Choroid plexus epithelial cell (primary cell): ENCODE data around the gene MRPL55.

Source experiments
- DNase-seq: peaks from one replicate; pipeline ENCODE4 v3.0.0-alpha.2; 2010; ENCODE audit warnings: low read depth
- H3K4me3 ChIP-seq: 2 replicates; pipeline ENCODE4 v1.5.1; 2011; ENCODE audit warnings: low read depth, mild to moderate bottlenecking, control low read depth, low read length, moderate library complexity
- CTCF ChIP-seq: conservative IDR thresholded peaks from 2 replicates; pipeline ENCODE4 v1.5.1; 2011; ENCODE audit warnings: low read depth, mild to moderate bottlenecking, control low read depth, inconsistent platforms, low read length, moderate library complexity

The MRPL55 gene

GRCh38 chr1:228062812-228063211 lies 46.3 kb downstream of the MRPL55 start:
- no peak for TF ChIP-seq CTCF
- H3K4me3 ChIP-seq: no peak overlapping the region
- DNase-seq: no peak

GRCh38 chr1:228062085-228062791 lies 46.9 kb downstream of the MRPL55 start:
- TF ChIP-seq CTCF: no peak
- H3K4me3 ChIP-seq: no peak overlapping the region
- DNase-seq: no peak

GRCh38 chr1:228061411-228062084 lies 47.6 kb downstream of the MRPL55 start:
- DNase-seq: no peak
- H3K4me3 ChIP-seq: no peak overlapping the region
- TF ChIP-seq CTCF: no peak

DNA sequence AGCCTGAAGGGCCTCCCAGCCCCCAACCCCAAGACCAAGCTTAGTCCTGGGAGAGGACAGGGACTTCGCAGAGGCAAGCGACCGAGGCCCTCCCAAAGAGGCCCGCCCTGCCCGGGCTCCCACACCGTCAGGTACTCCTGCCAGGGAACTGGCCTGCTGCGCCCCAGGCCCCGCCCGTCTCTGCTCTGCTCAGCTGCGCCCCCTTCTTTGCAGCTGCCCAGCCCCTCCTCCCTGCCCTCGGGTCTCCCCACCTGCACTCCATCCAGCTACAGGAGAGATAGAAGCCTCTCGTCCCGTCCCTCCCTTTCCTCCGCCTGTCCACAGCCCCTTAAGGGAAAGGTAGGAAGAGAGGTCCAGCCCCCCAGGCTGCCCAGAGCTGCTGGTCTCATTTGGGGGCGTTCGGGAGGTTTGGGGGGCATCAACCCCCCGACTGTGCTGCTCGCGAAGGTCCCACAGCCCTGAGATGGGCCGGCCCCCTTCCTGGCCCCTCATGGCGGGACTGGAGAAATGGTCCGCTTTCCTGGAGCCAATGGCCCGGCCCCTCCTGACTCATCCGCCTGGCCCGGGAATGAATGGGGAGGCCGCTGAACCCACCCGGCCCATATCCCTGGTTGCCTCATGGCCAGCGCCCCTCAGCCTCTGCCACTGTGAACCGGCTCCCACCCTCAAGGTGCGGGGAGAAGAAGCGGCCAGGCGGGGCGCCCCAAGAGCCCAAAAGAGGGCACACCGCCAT lies 48.5 kb downstream of the MRPL55 start:
- H3K4me3 ChIP-seq: no peak overlapping the region
- DNase-seq: no peak
- TF ChIP-seq CTCF: no peak

DNA sequence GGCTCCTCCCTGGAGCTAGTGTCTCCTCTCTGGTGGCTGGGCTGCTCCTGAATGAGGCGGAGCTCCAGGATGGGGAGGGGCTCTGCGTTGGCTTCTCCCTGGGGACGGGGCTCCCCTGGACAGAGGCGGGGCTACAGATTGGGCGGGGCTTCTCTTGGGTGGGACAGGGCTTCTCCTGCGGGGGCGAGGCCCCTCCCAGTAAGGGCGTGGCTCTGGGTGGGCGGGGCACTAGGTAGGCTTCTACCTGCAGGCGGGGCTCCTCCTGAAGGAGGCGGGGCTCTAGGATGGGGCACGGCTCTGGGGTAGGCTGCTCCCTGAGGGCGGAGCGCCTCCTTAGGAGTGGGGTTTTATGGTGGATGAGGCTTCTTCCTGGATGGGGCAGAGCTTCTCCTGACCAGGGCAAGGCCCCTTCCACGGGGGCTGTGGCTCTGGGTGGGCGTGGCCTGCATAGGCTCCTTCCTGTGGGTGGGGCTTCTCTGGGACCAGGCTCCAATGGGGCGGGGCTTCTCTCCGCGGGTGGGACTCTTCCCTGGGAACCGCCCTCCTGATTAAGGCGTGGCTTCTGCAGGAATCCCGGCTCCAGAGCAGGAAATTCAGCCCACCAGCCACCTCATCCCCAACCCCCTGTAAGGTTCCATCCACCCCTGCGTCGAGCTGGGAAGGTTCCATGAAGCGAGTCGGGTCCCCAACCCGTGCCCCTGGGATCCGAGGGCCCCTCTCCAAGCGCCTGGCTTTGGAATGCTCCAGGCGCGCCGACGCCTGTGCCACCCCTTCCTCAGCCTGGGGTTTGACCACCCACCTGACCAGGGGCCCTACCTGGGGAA lies 49.3 kb downstream of the MRPL55 start:
- TF ChIP-seq CTCF: no peak
- DNase-seq: no peak
- H3K4me3 ChIP-seq: no peak overlapping the region

DNA sequence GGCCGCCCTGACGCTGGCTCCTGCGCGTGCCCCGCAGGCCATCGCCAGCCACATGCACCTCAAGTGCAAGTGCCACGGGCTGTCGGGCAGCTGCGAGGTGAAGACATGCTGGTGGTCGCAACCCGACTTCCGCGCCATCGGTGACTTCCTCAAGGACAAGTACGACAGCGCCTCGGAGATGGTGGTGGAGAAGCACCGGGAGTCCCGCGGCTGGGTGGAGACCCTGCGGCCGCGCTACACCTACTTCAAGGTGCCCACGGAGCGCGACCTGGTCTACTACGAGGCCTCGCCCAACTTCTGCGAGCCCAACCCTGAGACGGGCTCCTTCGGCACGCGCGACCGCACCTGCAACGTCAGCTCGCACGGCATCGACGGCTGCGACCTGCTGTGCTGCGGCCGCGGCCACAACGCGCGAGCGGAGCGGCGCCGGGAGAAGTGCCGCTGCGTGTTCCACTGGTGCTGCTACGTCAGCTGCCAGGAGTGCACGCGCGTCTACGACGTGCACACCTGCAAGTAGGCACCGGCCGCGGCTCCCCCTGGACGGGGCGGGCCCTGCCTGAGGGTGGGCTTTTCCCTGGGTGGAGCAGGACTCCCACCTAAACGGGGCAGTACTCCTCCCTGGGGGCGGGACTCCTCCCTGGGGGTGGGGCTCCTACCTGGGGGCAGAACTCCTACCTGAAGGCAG lies 50.0 kb downstream of the MRPL55 start:
- no peak for TF ChIP-seq CTCF
- no peak for DNase-seq
- H3K4me3 ChIP-seq: no peak overlapping the region
